Hematopoietic multipotent progenitor cell treated with erythropoietin and hydrocortisone succinate and interleukin-3 and kit ligand, for 17 days (in vitro differentiated cells): ENCODE results near the gene EME2.
"Not testable (repeated sequence)": the region's sequence is repeated elsewhere in the genome, so short reads cannot be mapped to it uniquely, and the experiment has no call there.

Experiments used
- DNase-seq: peaks from one replicate; pipeline ENCODE4 v3.0.0-alpha.2; 2015; ENCODE audit warnings: low spot score

The EME2 gene

GRCh38 chr16:1791256-1791942 lies 18.8 kb downstream of the EME2 start:
- DNase-seq, result no peak

- no peak for DNase-seq
Measured at GRCh38 chr16:1791943-1792812, 19.6 kb downstream of the EME2 start.

DNA sequence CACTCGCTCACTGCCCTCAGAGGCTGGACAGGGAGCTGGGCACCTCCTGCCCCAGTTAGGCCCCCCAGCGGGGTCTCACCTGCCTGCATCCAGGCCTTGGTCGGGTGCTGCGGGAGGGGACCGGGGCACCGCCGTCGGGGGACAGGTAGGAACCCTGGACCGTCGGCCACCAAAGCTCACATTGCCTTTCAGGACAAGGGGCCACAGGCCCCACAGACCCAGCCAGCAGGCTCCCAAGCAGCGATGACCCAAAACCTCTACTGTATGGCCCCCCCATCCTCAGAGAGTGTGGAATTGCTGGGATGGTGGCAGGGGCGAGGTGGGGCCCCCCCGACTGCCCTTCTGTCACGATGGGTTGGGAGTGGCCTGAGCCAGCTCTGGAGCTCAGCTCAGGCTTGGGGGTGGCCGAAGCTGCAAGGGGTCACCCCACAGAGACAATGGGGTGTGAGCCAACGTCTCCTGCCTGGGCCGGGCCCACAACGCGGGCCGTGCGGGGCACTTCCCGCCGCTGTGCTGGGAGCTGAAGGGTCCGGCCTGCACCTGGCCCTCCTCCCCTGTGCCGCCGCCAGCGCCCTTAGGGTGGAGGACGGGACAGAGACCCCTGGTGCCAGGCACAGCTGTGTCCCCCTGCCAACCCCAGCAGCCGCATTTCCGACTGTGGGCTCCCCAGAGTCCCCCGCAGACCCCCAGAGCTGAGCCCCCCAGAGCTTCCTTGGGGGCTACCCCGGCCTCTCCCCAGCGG lies 20.4 kb downstream of the EME2 start:
- no peak for DNase-seq

DNA sequence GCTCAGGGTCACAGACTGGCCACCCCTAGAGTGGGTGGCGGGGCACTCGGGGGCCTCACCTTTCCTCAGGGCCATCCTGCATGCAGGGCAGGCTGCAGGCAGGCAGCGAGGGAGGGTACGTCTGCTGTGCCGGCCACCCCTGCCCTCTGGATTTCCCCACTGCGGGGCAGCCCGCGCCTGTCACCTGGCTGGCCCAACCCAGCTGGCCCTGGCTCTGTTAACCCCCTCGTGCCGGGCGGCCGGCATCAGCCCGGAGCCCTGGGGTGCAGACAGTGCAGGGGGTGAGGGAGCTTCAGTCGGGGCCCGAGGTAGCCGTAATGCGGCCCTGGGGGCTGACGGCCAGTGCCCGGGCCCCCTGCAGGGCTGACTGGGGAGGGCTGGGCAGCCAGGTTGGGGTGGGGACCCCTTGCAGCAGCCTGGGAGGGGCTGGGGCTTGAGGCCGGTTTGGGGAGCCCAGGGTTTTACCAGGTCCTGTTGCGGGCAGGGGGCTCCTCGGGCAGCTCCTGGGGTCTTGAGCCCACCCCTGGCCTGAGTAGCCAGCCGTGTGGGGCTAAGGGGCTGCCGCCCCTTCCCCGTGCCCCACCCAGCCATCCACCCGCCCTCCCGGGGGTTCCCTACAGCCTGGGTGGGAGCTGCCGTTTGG lies 21.1 kb downstream of the EME2 start, which contains the start of gene IGFALS:
Gene IGFALS (minus strand): TSS at position 128 of the 643 bp plus-strand sequence. CDS start 53 bp downstream, at position 75.
- DNase-seq, result no peak

DNA sequence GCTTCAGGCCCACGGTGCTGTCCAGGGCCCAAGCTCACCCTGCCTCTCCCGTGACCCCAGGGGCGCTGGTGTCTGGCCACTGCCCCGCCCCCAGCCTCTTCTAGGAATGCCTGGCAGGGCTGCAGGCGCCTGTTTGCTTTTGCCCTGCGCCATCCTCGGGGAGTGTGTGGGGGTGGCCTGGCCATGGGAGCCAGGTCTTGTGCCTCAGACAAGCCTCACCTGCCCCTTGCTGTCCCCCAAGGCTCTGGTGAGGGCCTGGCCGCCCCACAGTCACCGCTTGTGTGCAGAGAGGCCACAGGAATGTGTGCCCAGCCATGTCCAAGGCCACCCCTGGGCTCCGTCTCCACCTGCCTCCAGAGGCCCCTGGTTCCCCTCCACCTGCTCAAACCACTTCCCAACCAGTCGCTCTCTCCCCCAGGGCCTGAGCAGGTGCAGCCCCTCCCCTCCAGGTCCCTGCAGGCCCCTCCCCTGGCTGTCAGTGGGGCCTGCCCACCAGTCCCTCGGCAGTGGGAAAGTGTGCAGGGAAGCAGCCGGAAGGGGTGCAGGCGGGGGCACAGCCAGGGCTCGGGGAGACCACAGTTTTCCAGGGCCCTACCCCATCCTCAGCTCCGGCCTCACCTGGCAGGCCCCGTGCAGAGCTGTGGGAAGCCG lies 21.7 kb downstream of the EME2 start:
- no peak for DNase-seq

- DNase-seq, result no peak
Measured at GRCh38 chr16:1794908-1795666, 22.5 kb downstream of the EME2 start.

GRCh38 chr16:1799263-1799662 lies 26.7 kb downstream of the EME2 start:
- DNase-seq, result not testable (repeated sequence)

- no peak for DNase-seq
Measured at GRCh38 chr16:1800701-1801100, 28.1 kb downstream of the EME2 start.

DNA sequence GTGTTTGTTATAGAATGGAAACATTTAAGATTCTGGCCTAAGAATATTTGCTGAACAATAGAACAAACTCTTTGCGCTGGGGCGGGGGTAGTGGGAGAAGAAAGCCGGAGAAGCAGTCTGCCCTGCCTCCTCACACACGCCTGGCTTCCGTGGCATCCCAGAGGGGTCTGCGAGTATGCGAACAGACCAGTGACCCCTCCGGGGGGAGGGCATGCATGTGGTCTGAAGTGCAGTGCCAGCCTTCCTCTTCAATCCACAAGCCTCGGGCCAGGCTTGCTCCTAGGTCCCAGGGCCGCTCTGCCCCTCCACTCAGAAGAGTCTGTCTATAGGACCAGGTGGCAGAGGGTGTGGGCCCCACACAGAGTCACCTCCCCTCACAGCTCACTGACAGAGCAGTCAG lies 35.0 kb downstream of the EME2 start:
- DNase-seq, result no peak

DNA sequence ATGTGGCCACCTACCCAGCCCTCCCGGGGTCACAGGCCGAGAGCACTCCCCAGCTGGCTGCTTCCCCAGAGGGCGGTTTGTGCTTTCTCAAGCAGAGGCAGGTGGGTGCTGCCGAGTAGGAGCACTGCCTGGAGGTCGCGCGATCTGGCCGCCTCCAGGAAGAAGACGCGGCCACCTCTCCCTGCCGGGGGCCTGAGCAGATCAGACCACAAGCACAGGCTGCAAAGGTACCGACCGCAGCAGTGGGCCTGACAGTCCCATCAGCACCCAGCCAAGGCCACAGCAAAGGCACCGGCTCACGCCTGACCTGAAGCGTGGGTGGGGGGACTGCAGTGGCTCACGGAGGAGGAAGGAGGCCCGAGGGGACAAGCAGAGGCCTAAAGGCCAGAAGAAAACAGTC lies 36.1 kb downstream of the EME2 start:
- no peak for DNase-seq

DNA sequence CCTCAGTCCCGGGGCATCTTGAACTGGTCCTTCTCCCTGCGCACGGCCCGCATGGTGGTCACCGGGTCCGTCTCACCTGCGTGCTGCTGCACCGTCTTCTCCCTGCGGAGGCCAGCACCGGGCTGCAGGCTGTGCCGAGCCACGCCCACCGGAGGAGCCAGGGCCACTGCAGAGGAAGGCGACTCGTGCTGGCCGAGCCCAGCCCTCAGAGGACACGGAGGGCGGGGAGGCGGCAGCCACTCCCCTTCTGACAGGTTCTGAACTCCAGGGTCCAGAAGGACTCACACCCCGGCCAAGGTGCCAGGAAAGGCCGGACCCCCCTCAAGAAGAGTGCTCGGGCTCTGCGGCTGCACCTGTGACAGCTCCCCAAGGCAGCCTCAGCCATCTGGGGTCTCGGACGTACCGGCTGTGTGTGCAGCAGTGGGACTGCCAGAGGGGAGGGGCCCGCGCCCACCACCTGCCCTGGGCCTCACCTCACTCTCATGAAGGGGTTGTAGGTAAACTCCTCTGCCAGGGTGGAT lies 36.7 kb downstream of the EME2 start:
- no peak for DNase-seq

DNA sequence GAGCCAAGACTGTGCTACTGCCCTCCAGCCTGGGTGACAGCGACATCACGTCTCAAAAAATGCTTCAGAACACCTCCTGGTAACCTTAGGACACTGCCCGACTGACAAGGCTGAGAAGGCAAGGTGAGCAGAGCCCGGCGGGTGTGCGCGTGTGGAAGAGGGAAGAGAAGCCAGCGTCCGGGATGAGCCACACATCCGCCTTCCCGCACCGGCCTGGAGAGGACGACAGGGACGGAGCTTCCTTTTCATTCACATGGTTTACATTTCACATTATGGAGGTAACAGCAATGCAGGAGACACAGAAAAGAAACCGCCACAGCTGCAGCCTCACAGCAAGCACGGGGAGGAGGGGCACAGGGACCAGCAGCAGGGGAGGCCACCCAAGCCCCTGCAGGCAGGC lies 37.5 kb downstream of the EME2 start:
- DNase-seq, result no peak

DNA sequence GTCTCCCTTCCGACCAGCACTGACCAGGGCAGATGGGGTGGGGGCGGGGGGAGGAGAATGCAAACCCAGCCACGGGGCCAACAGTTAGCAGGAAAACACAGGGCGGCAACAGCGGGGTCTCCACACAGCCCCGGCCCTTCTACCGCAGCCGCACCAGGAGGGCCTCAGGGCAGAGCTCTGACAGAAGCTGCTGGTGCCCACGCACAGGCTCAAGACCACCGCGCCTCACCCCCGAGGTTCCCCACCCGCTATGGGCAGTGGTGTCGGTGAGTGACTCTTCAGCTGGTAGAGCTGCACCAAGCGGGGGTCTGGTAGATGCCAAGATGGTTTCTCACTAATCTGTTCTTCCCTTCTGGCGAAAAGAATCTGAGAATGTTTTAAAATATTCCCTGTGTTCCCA lies 37.9 kb downstream of the EME2 start:
- DNase-seq, result no peak

GRCh38 chr16:1812732-1813163 lies 40.1 kb downstream of the EME2 start:
- DNase-seq, result peak; percentile 88

DNA sequence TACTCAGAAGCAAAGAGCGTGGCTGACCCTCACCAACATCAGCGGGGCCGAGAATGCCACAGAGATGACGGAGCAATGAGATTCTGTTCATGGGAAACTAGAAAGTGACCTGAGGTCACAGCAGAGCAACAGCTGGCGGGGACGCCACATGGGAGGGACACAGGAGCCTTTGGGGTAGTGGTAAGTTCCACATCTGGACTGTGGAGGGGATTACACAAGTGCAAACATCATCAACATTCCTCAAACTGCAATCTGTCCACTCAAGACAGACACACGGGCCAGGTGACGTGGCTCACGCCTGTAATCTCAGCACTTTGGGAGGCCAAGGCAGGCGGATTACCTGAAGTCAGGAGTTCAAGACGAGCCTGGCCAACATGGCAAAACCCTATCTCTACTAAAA lies 42.9 kb downstream of the EME2 start:
- DNase-seq, result no peak

DNA sequence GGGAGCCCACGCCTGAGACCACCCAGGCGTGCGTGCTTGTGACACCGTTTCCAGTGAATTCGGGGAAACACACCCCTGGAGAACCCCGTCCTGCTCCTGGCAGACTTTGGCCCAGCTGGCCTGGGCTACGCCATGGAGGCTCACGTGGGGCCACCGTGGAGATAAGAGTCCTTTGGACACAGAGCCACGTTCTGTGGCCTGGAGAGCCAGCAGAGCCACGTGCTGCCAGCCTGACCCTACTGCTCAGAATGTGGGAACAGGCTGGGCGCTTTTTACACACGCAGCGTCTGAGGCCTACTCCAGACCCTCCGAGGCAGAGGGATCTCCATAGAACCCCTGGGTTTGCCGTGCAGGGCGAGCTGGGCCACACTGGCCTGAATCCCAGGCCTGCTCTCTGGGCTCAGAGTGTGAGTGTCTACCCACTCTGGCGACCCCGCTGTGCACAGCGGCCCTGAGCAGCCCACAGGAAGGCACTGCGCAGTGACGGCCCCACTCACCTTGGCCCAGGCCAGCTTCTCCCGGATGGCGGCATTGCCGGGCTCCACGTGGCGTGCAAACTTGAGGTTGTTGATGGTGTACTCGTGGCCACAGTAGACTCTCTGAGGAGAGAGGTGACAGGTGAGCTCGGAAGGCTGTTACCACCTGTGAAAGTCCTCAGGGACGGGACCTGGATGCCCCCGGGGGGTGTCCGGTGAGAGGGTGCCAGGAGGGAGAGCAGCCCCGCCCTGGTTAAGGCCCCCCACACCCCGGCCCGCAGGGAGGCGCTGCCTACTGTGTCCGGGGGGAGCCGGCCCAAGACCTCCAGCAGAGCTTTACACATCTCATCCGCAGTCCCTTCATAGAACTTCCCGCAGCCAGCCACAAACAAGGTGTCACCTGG lies 44.0 kb downstream of the EME2 start:
- no peak for DNase-seq

DNA sequence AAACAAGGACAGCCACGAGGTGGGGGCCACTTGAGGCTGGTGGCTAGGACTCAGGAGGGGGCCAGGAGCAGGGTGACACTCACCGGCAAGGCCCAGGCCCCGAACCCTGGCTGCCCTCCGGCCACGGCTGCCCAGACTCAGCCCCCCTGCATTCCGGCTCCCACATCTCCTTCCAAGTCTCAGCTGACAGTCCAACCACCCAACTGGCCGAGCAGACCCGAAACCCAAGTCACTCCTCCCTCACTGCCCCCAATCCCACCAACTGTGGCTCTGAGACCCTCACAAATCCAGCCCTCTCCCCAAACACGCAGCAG lies 44.6 kb downstream of the EME2 start:
- no peak for DNase-seq

- DNase-seq, result no peak
Measured at GRCh38 chr16:1817716-1818115, 45.1 kb downstream of the EME2 start.

- peak; percentile 43 for DNase-seq
Measured at GRCh38 chr16:1818204-1818872, 45.7 kb downstream of the EME2 start.
